Coronary artery (tissue), 2 donors: ENCODE results near the gene LHFPL6.

Experiments
- DNase-seq: peaks from one replicate; pipeline ENCODE4 v3.0.0-alpha.2; 2017; ENCODE audit warnings: low spot score
- H3K27ac ChIP-seq, 2 donors: fragments of 200-600 bp; sonication (generic); one replicate each; pipeline ENCODE4 v1.5.1; 2016 to 2019
- H3K4me3 ChIP-seq: fragments of 200-600 bp; sonication (generic); 2 replicates; pipeline ENCODE4 v1.5.1; 2016; ENCODE audit warnings: mild to moderate bottlenecking, moderate library complexity
- TF ChIP-seq, protein P1 (sequence below): fragments of 200-600 bp; sonication (generic); IDR thresholded peaks from one replicate; pipeline ENCODE4 v1.5.1; 2019; ENCODE audit warnings: antibody characterized with exemption

LHFPL6 gene

DNA sequence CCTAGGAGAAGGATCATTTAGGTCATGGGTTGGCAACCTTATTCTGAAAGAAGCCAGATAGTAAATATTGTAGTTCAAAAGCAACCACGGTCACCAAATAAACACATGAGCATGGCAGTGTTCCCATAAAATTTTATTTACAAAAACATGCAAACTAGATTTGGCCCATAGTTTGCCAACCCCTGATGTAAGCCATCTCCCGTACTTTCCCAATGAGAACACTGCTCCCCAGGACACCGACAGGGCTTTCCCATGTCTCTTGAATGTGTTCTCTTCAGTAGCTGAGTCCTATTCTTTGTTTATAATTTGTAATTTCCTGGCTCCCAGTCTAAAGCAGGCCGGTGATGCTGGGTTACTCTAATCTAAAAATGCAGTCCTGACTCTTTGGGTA is 239.6 kb downstream of the LHFPL6 start:
- TF ChIP-seq, protein P1, sequence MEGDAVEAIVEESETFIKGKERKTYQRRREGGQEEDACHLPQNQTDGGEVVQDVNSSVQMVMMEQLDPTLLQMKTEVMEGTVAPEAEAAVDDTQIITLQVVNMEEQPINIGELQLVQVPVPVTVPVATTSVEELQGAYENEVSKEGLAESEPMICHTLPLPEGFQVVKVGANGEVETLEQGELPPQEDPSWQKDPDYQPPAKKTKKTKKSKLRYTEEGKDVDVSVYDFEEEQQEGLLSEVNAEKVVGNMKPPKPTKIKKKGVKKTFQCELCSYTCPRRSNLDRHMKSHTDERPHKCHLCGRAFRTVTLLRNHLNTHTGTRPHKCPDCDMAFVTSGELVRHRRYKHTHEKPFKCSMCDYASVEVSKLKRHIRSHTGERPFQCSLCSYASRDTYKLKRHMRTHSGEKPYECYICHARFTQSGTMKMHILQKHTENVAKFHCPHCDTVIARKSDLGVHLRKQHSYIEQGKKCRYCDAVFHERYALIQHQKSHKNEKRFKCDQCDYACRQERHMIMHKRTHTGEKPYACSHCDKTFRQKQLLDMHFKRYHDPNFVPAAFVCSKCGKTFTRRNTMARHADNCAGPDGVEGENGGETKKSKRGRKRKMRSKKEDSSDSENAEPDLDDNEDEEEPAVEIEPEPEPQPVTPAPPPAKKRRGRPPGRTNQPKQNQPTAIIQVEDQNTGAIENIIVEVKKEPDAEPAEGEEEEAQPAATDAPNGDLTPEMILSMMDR: no peak
- no peak overlapping the region for H3K4me3 ChIP-seq
- DNase-seq: no peak
- H3K27ac ChIP-seq: peak overlapping the region in 1 of 2 donors; percentile 25

DNA sequence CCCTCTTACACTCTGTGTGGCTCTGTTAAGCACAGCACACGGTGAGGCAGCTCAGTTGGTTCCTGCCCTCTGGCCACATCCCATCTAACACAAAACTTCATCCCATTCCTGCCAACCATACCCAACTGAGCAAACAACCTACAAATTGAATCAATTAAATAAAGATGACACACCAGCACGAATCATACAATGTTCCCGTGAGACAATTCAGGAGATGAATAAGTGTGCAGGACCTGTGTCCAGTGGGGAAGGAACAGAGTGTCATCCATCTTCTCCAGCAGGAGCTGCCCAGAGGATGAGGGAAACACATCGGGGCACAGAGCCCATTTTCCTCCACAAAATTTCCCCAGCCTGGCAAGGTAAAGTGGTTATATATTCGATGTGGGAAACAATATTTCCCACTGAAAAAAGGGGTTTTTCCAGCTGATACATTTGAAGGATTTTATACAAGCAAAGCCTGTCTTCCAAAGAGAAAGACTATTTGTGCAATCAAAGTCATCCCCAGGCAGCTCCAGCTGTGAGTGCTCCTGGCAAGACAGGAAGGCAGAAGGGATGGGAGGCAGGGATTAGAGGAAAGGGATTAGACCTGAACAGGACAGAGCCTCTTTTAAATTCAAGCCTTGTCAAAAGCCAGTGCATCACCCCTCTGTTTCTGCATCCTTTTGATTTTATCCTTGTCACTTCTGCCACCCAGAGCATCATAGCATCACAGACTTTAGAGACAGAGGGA is 240.2 kb downstream of the LHFPL6 start:
- DNase-seq: no peak
- peak overlapping the region in 1 of 2 donors; percentile 15 for H3K27ac ChIP-seq
- H3K4me3 ChIP-seq: no peak overlapping the region
- TF ChIP-seq, protein P1: no peak

GRCh38 chr13:39353988-39354387 is 249.0 kb downstream of the LHFPL6 start:
- TF ChIP-seq, protein P1: no peak
- Histone ChIP-seq H3K27ac (peak overlapping the region in 1 of 2 donors; percentile 24), H3K4me3 (no peak overlapping the region)
- DNase-seq: no peak

GRCh38 chr13:39350461-39350881 is 252.5 kb downstream of the LHFPL6 start:
- no peak for DNase-seq
- TF ChIP-seq, protein P1: no peak
- Histone ChIP-seq H3K27ac (peak overlapping the region; percentile 48 to 54), H3K4me3 (peak overlapping the region; percentile 45)

DNA sequence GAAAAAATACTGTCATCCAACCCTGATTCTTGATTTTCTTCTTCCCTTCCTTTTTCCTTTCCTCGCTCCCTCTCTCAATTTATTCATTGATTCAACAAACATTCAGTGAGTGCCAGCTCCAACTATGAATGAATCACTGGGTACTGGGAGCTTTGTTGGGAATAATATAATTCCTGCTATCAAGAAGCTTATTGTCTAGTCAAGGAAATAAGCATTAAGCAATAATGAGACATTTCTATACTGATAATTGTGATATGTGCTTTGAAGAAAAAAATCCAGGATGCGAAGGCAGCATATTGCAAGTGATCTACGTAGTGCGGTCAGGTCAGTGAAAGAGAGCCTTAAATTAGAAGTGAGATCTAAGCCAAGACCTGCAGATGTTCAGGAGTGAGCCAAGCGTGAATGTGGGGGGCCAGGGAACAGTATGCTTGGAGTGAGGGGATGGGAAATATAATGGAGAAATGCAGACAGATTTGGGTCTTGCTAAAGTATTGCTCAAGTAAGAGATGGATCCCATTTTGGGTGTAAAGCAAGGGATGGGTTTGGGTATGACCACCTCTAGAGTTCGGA is 253.5 kb downstream of the LHFPL6 start:
- DNase-seq: no peak
- Histone ChIP-seq H3K4me3 (no peak overlapping the region), H3K27ac (peak overlapping the region; percentile 48 to 54)
- TF ChIP-seq, protein P1: no peak

DNA sequence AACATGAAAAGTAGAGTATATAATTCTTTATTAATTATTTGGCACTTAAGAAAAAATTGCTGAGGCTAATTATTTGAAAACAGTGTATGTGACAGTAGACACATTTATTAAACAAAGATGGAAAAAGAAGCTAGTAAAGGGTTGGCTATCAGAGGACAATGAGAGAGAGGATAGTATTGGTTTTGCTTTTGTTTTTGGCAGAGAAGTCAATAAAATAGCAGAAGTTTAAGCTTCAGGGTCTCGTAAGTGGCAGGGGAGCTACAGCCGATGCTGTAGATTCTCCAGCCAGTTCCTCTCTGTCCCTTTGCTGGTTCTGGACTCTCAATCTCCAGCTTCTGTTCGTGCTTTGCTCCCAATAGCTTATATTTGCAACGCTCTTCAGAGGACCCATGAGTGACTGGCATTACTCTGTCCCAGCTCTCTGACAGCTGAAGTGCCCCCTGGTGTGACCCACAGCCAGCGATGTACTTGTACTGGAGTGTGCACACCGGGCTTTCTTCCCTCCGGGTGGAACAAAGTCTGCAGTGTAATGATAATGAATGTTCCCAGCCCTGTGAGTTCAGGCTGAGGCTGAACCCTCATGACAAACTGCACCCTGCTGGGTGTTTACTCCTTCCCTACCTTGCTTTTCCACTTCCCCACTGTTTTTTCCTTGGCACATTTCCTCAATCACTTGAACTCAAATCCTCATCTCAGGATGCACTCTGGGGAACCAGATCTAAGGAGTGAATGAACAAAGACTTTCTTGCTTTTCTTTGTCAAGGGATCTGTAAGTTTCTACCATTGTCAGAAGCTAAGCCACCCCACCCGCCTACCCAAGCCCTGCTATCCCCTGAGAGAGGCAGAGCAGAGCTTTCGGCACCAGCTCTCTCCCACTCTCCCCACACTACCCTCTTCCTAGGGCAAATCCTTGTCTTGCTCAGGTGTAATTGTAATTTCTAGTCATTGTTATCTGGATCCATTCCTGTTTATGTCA is 254.8 kb downstream of the LHFPL6 start:
- Histone ChIP-seq H3K27ac (peak overlapping the region in 1 of 2 donors; percentile 18), H3K4me3 (no peak overlapping the region)
- TF ChIP-seq, protein P1: no peak
- DNase-seq: no peak
